Fibroblast of peridontal ligament (primary cell): ENCODE measurements around the gene FOXP4.
A peak's percentile ranks its signal among the peaks of the same experiment; 100 is the strongest.

Experiments used
- DNase-seq: peaks from one replicate; pipeline ENCODE4 v3.0.0-alpha.2; 2010; ENCODE audit errors: extremely low read depth

The FOXP4 gene

DNA sequence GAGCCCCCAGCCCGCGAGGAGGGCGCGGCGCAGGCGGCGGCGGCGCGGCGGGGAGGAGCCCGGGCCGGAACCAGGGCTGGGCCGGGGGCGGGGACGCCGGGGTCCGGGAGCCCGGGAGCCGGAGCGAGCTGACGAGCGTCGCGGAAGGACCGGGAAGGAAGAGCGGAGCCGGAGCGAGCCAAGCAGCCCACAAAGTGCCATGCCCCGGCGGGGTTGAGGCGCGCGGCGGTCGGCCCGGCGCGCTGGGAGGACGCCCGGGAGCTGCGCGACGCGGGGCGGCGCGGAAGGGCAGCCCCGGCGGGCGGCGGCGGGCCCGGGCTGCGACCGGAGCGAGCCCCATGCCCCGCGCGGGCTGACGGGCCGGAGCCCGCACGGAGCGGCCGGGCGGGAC is 289 bp downstream of the FOXP4 start:
- DNase-seq, result peak; percentile 38

GRCh38 chr6:41546866-41547798 is 951 bp downstream of the FOXP4 start:
- DNase-seq, result peak; percentile 19

DNA sequence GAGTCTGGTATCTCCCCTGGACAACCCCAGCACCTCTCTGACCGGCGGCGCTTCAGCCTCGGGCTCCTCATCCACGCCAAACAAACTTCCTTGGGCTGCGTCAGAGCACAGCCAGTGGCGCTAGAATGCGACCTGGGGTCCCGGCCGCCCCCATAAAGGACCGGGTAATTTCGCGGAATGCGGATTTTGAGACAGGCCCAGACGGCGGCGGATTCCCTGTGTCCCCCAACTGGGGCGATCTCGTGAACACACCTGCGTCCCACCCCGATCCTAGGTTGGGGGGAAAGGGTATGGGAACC is 1.6 kb downstream of the FOXP4 start:
- no peak for DNase-seq

DNA sequence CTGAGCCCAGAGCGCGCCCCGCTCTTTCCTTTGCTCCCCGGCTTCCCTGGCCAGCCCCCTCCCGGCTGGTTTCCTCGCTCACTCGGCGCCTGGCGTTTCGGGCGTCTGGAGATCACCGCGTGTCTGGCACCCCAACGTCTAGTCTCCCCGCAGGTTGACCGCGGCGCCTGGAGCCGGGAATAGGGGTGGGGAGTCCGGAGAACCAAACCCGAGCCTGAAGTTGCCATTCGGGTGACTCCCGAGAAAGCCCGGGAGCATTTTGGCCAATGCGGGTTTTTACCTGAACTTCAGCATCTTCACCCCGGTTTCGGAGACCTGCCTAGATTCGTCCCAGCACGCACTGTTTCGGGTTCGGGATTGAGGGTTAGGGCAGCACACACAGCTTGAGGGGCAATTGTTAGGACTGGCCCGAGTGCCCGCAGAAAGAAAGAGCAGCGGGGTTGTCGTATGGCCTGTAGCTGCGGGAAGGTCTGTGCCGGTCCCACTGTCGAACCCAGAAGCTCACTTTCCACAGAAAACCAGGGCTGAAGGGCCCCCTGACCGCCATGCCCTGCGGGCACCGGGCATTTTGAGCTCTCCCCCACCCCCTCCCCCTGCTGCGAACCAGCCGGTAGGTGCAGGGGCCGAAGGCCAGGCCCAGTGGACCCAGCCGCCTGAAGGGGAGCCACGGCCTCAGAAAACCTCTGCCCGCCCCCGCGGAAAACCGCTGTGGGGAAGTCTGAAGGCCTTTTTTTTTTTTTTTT is 2.1 kb downstream of the FOXP4 start:
- no peak for DNase-seq

- no peak for DNase-seq
Observed at GRCh38 chr6:41548841-41549642, 2.9 kb downstream of the FOXP4 start.

- DNase-seq, result no peak
Observed at GRCh38 chr6:41549673-41550072, 3.5 kb downstream of the FOXP4 start.

- DNase-seq, result no peak
Observed at GRCh38 chr6:41551086-41551700, 5.0 kb downstream of the FOXP4 start.

DNA sequence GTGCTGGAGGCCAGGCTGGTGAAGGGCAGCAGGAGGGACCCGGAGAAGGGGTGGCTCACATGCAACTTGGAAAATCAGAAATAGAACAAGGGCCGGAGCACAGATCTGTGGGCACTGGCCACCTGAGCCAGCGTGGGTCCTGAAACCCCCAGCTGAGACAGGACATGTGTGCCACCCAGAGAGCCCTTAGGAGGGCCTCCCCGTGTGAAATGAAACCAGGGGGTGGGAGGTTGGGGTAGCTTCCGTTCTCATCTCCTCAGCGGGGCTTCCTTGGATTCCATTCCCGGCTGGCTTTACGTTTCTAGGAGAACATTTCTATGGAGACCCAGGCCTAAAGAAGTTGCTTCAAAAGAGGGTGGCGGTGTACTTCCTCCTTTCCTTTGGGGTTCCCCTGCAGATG is 5.7 kb downstream of the FOXP4 start:
- no peak for DNase-seq

GRCh38 chr6:41552723-41553122 is 6.5 kb downstream of the FOXP4 start:
- DNase-seq, result no peak

DNA sequence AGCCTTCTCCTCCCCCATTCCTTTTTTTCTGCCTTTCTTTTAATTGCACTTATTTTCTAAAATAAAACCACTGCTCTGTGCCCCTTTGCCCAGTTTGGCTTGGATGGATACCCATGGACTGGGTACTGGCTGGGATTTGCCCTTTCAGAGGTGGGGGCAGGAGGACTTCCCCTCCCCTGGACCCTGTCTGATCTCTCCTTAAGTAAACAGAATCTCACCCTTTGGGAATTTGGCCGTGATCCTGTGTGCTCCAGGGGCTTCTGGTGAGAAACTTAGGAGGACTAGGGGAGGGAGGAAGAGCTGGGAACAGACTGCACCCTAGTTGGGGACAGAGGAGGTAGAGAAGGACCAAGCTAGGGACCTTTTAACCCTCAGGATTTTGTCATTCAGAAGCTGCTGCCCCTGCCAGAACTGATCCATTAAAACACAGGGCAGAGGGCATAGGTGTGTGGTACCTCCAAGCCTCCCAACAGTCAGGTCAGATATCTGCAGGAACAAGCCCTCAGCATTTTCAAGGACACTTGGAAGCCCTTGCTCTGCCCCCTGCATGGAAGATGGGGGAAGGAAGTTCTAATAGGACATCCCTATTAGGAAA is 7.3 kb downstream of the FOXP4 start:
- no peak for DNase-seq

DNA sequence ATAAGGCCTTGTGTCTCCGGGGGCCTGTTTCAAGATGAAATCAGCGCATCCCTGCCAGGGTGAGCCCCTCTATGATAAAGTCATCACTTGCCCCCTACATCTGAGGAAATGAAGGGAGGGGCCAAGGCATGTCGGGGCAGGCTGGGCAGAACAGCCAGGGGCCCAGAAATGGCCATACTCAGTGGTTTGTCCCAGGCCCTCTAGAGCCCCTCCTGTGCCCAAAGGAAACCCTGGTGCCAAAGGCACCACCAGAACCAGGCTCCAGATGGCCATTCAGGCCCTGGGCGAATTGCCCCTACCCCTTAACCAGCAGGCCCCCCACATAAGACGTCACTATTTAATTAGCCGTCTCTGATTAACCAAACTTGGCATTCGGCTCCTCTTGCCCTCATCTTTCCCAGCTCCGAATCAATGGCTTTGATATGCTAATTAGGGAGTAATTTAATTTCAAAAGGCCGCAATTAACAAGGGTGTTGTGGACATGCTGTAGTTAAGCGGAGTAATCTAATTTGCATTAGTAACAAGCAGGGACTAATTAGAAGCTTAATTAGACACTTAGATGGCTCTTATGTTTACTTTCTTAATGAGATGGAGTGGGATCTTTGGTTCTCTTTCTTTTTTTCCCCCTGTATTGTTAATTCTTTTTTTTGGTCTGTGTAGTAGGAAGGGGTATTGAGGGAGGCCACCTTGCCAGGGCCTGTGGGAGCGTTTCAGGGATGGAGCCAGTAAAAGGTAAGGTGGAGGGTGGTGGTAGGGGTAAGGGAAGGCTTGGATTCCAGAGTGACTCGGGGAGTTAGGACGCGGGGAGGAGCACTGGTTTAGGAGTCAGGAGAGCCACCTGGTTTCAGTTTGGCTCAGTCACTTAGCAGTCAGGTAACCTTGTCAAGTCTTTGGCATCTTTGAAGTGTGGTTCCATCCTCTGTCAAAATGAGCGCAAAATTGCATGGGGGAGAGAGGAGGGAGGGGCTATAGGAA is 9.4 kb downstream of the FOXP4 start:
- DNase-seq, result no peak

DNA sequence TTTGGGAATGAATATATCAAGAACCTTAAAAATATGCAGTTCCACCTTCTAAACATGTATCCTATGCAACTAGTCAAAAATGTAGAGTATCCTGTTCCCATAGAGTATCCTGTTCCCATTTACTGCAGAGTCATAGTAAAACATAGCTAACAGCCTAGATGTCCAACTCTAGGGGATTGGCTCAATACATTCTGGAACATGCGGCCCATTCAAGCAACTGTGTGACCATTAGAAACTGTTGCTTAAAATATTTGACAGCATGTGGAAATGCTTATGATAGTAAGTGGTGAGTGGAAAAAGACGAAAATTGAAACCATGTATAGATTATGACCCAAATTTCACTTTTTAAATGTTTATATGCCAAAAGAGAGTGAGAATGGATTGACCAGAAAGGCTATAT is 11.2 kb downstream of the FOXP4 start:
- DNase-seq, result no peak

GRCh38 chr6:41558033-41558807 is 12.0 kb downstream of the FOXP4 start:
- DNase-seq, result no peak

DNA sequence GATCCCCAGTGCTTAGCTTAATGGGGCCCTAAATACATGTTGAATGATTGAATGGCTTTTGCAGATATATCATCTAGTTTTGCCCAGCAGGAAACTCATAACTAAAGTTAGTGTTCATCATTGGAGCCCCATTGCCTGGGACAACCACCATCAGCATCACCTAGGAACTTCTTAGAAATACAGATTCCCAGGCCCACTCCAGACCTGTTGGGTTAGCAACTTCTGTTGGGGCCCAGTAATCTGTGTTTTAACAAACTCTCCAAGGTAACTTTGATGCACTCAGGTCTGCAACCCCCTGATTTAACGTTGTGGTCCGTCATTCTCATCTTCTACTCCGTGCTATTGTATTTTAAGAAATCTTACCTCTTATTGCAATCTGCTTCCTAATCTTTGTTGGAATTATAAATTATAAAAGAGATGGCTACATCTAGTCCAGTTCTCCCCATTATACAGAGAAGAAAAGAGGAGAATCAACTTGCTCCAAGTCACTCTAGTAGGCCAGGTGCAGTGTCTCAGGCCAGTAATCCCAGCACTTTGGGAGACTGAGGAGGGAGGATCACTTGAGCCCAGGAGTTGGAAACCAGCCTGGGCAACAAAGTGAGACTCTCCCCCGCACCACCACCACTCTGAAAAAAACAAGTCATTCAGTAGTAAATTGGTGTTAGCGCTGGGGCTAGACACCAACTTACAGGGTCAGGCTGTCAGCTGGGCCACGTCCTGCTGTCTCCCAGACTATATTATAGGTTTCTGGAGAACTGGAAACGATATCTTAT is 13.7 kb downstream of the FOXP4 start:
- DNase-seq, result no peak

DNA sequence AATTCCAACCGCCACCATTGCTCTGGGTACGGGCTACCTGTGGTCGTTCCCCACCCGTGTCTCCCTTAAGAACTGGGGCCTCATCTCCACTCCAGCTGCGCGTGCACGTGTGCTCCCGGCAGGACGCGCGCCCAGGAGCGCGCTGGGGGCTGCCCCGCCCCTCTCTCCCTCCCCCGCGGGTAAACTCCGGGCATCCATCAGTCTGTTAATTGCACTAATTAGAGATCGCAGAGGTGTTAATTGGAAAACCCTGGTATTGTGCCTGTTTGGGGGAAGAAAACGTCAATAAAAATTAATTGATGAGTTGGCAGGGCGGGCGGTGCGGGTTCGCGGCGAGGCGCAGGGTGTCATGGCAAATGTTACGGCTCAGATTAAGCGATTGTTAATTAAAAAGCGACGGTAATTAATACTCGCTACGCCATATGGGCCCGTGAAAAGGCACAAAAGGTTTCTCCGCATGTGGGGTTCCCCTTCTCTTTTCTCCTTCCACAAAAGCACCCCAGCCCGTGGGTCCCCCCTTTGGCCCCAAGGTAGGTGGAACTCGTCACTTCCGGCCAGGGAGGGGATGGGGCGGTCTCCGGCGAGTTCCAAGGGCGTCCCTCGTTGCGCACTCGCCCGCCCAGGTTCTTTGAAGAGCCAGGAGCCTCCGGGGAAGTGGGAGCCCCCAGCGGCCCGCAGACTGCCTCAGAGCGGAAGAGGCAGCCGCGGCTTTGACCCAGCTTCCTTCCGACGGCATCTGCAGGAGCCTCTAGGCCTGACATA is 14.4 kb downstream of the FOXP4 start:
- DNase-seq, result no peak

- DNase-seq, result no peak
Observed at GRCh38 chr6:41561416-41561815, 15.2 kb downstream of the FOXP4 start.

DNA sequence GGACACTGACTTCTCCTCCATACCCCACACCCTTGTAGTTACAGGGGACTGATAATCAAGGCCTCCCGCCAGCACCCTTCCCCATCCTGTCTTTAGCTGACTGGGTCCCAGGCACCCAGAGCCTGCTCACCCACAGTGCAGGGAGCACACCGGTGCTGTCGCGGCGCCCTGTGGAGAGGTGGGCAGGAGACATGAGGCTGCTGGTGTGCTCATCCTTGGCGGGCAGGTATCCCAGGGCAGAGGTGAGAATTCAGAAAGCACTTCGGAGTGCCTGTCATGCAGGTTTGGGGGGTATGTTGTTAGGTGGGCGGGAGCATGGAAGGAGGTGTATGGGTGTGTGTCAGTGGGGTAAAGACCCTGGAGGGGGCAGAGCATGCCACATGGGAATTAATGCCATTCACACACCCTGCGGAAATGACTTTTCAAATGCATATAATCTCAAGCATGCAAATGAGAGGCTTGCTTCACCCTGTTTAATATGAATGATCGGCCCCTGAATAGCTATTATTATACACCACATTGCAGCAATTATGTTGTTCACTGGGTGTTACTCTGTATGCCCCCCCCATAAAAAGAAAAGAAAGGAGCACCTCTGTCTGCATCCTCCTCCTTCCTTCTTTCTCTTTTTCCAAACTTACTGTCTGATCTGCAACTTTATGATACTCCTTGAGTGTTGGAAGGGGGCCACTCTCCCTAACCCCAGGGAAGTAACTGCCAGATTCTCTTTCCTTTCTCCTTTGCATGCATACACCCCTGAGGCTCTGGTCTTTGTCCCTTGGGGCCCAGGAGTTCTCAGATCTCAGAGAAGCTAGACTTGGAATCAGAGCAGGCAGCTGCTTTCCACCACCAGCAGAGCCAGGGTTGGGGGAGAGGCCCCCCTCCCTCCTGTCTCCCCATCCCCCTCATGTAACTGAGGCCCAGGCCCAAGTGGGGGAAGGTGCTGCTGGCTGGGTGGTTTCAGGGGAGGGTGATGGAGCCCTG is 16.0 kb downstream of the FOXP4 start:
- no peak for DNase-seq
